GM19025 (cell line): Measurements from ENCODE around the gene LMF1.
"Not testable (repeated sequence)": the region's sequence is repeated elsewhere in the genome, so short reads cannot be mapped to it uniquely, and the experiment has no call there.

Source experiments
- ATAC-seq: cut with Tn5 transposase; IDR thresholded peaks from one replicate; pipeline ENCODE4 v1.9.1; 2021; ENCODE audit warnings: mild to moderate bottlenecking, low read depth, moderate library complexity; ENCODE audit not compliant: unreplicated experiment

Gene LMF1

GRCh38 chr16:840561-841454, 130.0 kb downstream of the LMF1 start:
- ATAC-seq, result no peak

GRCh38 chr16:839643-840408, 131.0 kb downstream of the LMF1 start:
- ATAC-seq, result no peak

GRCh38 chr16:838741-839140, 132.0 kb downstream of the LMF1 start:
- ATAC-seq, result no peak

- ATAC-seq, result not testable (repeated sequence)
These were observed 134.0 kb downstream of the LMF1 start for GRCh38 chr16:836822-837221.

- no peak for ATAC-seq
These were observed 134.6 kb downstream of the LMF1 start for GRCh38 chr16:836221-836620.

- no peak for ATAC-seq
These were observed 135.4 kb downstream of the LMF1 start for GRCh38 chr16:835373-835772.

GRCh38 chr16:833411-833810, 137.4 kb downstream of the LMF1 start:
- ATAC-seq, result no peak

- ATAC-seq, result no peak
These were observed 138.0 kb downstream of the LMF1 start for GRCh38 chr16:832652-833336.

GRCh38 chr16:831571-832413, 139.0 kb downstream of the LMF1 start:
- no peak for ATAC-seq

GRCh38 chr16:830871-831570, 139.8 kb downstream of the LMF1 start:
- no peak for ATAC-seq

GRCh38 chr16:830107-830870, 140.5 kb downstream of the LMF1 start:
- ATAC-seq, result no peak

- ATAC-seq, result no peak
These were observed 141.9 kb downstream of the LMF1 start for GRCh38 chr16:828891-829290.

GRCh38 chr16:827513-827912, 143.3 kb downstream of the LMF1 start:
- no peak for ATAC-seq

GRCh38 chr16:825341-826061, 145.3 kb downstream of the LMF1 start:
- ATAC-seq, result no peak

GRCh38 chr16:824601-825000, 146.2 kb downstream of the LMF1 start:
- no peak for ATAC-seq

- no peak for ATAC-seq
These were observed 146.6 kb downstream of the LMF1 start for GRCh38 chr16:824194-824593.

GRCh38 chr16:822909-823297, 147.9 kb downstream of the LMF1 start:
- no peak for ATAC-seq

- no peak for ATAC-seq
These were observed 148.4 kb downstream of the LMF1 start for GRCh38 chr16:822174-822908.
